Kidney epithelial cell (primary cell): ENCODE measurements around the gene ULBP1. TPM values are rescaled to one million over a fixed set of nuclear protein-coding genes. Genes with fewer than 3 reads are reported as not detected.
A peak's percentile ranks its signal among the peaks of the same experiment; 100 is the strongest.
"Not testable (repeated sequence)": the region's sequence is repeated elsewhere in the genome, so short reads cannot be mapped to it uniquely, and the experiment has no call there.

Source experiments
- DNase-seq: peaks from one replicate; pipeline ENCODE4 v3.0.0-alpha.2; 2010; ENCODE audit warnings: low read depth
- H3K27me3 ChIP-seq: 2 replicates; pipeline ENCODE4 v1.6.0; 2011; ENCODE audit warnings: low read length; ENCODE audit not compliant: control insufficient read depth, insufficient read depth
- H3K36me3 ChIP-seq: 2 replicates; pipeline ENCODE4 v1.5.1; 2011; ENCODE audit warnings: low read length; ENCODE audit not compliant: control insufficient read depth, insufficient read depth
- H3K4me3 ChIP-seq: 2 replicates; pipeline ENCODE4 v1.5.1; 2011; ENCODE audit warnings: low read depth, mild to moderate bottlenecking, control low read depth, low read length
- total RNA-seq: library from RNA; depleted of rRNA; stranded (reverse); fragments of >200 nt; gene quantifications from 2 replicates; pipeline ENCODE4 v1.2.3, GENCODE V29; 2015
- TF ChIP-seq, protein P1 (sequence below): IDR thresholded peaks from 2 replicates; pipeline ENCODE4 v1.5.1; 2011; ENCODE audit warnings: mild to moderate bottlenecking, moderate library complexity, low read length, control low read depth, inconsistent platforms; ENCODE audit not compliant: insufficient read depth, poor library complexity, severe bottlenecking

The ULBP1 gene
- total RNA-seq, 1 donor from 2014 or later = 6.0 TPM

DNA sequence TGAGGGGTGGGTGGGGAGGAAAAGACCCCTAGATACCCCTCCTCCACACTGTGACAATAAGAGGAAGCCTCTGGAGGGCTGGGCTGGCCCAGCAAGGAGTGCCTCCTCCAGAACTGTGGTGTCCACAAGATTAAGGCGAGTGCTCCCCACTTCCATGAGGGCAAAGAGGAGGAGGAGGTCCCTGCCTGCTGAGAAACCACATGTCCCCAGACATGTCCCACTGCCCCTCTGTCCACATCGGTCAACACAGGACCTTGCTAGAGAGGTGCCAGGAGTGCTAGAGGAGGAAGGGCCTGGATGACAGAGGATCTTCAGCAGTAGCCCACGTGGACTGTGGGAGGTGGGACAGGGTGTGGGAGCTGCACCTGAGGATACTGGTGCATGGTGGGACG, 43.9 kb upstream of the ULBP1 start:
- H3K4me3 ChIP-seq = no peak overlapping the region
- peaks cover 8% of the 10 kb centered on the region for H3K27me3 ChIP-seq
- no peak for DNase-seq
- TF ChIP-seq, protein P1, sequence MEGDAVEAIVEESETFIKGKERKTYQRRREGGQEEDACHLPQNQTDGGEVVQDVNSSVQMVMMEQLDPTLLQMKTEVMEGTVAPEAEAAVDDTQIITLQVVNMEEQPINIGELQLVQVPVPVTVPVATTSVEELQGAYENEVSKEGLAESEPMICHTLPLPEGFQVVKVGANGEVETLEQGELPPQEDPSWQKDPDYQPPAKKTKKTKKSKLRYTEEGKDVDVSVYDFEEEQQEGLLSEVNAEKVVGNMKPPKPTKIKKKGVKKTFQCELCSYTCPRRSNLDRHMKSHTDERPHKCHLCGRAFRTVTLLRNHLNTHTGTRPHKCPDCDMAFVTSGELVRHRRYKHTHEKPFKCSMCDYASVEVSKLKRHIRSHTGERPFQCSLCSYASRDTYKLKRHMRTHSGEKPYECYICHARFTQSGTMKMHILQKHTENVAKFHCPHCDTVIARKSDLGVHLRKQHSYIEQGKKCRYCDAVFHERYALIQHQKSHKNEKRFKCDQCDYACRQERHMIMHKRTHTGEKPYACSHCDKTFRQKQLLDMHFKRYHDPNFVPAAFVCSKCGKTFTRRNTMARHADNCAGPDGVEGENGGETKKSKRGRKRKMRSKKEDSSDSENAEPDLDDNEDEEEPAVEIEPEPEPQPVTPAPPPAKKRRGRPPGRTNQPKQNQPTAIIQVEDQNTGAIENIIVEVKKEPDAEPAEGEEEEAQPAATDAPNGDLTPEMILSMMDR = no peak
- no peaks in the 10 kb centered on the region for H3K36me3 ChIP-seq

DNA sequence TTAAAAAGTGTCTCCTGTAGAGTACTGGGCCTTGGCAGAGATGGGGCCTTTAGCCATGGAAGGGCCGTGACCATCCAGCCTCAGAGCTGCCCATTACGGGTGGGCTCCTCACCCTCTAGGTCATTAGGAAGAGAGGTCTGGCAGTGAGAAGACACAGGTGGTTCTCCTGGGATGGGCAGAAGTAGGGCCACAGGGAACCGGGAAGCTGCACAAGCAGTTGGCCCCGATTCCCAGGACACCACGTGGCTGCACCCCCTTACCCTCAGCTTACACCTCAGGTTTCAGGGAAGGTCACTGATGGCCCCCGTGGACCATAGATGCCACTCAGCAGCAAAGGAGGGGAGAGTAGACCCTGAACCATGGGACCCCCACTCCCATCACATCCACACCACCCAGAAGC, 42.4 kb upstream of the ULBP1 start:
- no peaks in the 10 kb centered on the region for H3K36me3 ChIP-seq
- no peak for DNase-seq
- TF ChIP-seq, protein P1 = no peak
- H3K4me3 ChIP-seq = no peak overlapping the region
- peaks cover 8% of the 10 kb centered on the region for H3K27me3 ChIP-seq

DNA sequence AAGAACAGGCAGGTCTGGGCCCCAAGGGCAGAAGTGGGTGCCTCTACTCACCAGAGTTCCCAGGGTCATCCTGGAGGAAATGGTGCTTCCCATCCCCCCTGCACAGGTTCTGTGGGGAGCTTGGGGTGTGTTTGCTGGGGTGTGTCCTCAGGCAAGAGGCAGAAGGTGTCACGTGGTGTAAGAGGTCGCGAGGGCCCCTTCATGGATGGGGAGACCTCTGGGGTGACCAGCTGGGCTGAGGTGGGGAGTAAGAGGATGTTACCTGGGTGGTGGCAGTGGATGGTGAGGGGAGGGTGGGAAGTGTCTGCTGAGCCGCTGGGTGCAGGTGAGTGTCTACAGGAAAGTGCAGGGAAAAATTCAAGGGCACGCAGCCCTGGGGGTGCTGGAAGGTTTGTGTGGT, 41.7 kb upstream of the ULBP1 start:
- not testable (repeated sequence) for DNase-seq, H3K27me3 ChIP-seq, H3K36me3 ChIP-seq, H3K4me3 ChIP-seq

DNA sequence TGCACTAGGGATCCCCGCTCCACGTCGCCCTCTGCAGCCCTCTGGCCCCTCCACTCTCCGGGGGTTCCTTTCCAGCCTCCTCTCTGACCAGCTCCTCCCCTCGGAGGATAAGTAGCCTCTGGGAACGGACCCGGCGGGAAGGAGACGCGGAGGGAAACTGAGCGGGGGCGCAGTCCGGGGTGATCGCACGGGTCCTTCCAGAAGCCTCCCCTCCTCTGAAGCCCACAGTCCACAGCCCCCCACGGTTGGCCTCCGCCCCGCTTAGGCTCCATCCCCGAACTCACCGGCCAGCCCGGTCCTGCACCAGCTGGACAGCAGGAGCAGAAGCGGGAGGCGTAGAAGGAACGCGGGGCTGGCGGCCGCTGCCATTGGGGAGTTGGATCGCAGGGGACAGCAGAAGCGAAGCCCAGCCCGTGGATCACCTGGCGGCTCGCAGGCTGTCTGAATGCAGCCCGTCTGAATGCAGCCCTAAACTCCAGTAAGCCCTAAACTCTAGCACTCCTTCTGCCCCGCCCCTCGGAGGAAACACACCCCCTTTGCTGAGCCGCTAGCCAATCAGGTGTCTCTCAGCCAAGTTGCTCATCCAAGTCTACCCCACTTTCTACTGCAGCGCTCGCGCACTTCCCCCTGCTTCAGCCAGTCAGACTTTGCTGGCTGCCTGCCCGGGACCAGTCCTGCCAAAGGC, 41.0 kb upstream of the ULBP1 start, which contains the start of gene RAET1G:
TSS of gene RAET1G (minus strand) at position 480 of the 685 bp plus-strand sequence. CDS start at position 369, 111 bp downstream.
- peak; percentile 80 for DNase-seq
- H3K4me3 ChIP-seq = peak within 1 kb of the TSS; percentile 49
- TF ChIP-seq, protein P1 = no peak
- no peaks in the 10 kb centered on the region for H3K36me3 ChIP-seq
- peaks cover 8% of the 10 kb centered on the region for H3K27me3 ChIP-seq

DNA sequence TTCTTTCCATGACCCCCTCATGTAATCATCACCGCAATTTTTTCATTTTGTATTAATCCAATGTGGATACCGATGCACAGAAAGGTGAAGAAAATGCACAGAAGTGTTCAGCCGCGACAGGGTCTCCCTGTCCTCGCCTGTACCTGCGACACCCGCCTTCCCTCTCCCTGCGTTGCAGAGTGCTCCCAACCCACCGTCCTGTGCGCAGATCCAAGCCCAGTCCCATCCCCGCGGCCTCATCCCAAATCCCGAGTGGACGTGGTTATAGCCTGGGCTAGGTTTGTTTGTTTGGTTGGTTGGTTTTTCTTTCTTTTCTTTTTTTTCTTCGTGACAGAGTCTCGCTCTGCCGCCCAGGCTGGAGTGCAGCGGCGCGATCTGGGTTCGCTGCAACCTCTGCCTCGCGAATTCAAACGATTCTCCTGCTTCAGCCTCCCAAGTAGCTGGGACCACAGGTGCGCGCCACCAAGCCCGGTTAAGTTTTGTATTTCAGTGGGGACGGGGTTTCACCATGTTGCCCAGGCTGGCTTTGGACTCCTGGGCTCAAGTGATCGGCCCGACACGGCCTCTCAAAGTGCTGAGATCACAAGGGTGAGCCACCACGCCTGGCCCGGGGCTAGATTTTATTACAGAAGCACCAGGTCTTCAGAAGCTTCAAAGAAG, 40.3 kb upstream of the ULBP1 start:
- no peak for DNase-seq
- peak overlapping the region; percentile 49 for H3K4me3 ChIP-seq
- no peaks in the 10 kb centered on the region for H3K36me3 ChIP-seq
- H3K27me3 ChIP-seq = peaks cover 6% of the 10 kb centered on the region
- TF ChIP-seq, protein P1 = no peak

DNA sequence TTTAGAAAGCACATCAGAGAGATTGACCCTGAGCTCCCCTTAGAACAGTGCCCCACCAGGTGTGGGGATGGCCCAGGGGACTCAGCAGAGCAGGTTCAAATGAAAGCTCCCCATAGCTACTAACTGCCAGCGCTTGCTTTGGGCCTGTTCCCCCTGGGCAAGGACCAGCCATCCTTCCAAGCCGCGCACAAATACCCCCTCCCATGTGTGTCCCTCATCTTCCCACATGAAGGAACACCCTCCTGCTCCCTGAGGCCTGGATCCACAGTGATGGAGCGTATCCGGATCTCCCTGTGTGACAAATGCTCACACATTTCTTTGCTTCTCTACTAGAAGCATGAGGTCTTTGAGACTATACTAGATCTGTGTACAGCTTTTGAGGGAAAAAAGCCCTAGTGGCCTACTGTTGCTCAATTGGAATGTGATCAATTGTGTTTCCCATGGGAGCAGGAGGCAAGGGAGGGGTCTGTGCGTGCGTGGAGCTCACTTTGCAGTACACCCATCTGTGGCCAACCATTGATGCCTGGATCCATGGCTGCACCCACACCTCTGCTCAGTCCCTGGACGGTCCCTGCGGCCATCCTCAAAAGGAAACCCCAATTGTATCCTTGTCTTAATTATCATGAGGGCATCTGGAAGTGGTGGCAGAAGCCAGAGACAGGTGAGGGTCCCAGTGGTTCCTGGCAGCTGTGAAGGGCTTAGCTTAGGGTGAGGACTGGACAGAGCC, 39.4 kb upstream of the ULBP1 start:
- peaks cover 12% of the 10 kb centered on the region for H3K27me3 ChIP-seq
- no peak overlapping the region for H3K4me3 ChIP-seq
- no peaks in the 10 kb centered on the region for H3K36me3 ChIP-seq
- no peak for DNase-seq
- TF ChIP-seq, protein P1 = no peak
